IMR-90 (cell line): ENCODE measurements around the gene KCNK4. TPM values are rescaled to one million over a fixed set of nuclear protein-coding genes. Genes with fewer than 3 reads are reported as not detected.

Source experiments
- ATAC-seq: fragments of 200-7000 bp; cut with Tn5 transposase; 2 replicates; pipeline ENCODE4 v1.9.1; 2020; ENCODE audit warnings: low read depth, mild to moderate bottlenecking, moderate library complexity
- BruUV-seq: library from RNA; stranded (reverse); fragments of 400-500 nt; replicated peaks from 2 replicates; lab custom pipeline; 2021; lab: Mats Ljungman, UMichigan
- CTCF ChIA-PET: fragments of 300-600 bp; formaldehyde crosslinking; extraction: SDS; loops from one replicate; lab custom pipeline; 2021; ENCODE audit warnings: antibody characterized with exemption; lab: Yijun Ruan, JAX
- POLR2A ChIA-PET: fragments of 300-600 bp; sonication (Branson Sonifier 250); formaldehyde crosslinking; loops from one replicate; lab custom pipeline; 2022; ENCODE audit warnings: antibody characterized with exemption; ENCODE audit not compliant: unreplicated experiment; lab: Charles Lee
- DNase-seq: peaks from one replicate; pipeline ENCODE4 v3.0.0; 2013
- H2AFZ ChIP-seq: replicated peaks from 2 replicates; pipeline ENCODE3; 2013; ENCODE audit warnings: low read length, mild to moderate bottlenecking; ENCODE audit not compliant: poor library complexity
- H2AK5ac ChIP-seq: 2 replicates; pipeline ENCODE4 v1.6.1; 2013; ENCODE audit warnings: low read depth, low read length, inconsistent platforms
- H2AK9ac ChIP-seq: replicated peaks from 2 replicates; pipeline ENCODE3; 2013; ENCODE audit warnings: mild to moderate bottlenecking, low read depth, low read length, moderate library complexity; ENCODE audit not compliant: poor library complexity
- H2BK120ac ChIP-seq: 2 replicates; pipeline ENCODE4 v1.6.1; 2013; ENCODE audit warnings: low read depth, low read length, inconsistent platforms
- H2BK15ac ChIP-seq: 3 replicates; pipeline ENCODE4 v1.6.1; 2013; ENCODE audit warnings: low read depth, low read length, inconsistent platforms
- H2BK20ac ChIP-seq: 2 replicates; pipeline ENCODE4 v1.6.1; 2013; ENCODE audit warnings: low read depth, mild to moderate bottlenecking, inconsistent platforms, low read length, moderate library complexity
- H2BK5ac ChIP-seq: 2 replicates; pipeline ENCODE4 v1.6.1; 2013; ENCODE audit warnings: mild to moderate bottlenecking, low read depth, low read length, inconsistent platforms; ENCODE audit not compliant: poor library complexity, severe bottlenecking
- H3K14ac ChIP-seq: replicated peaks from 2 replicates; pipeline ENCODE4 v1.6.1; 2013; ENCODE audit warnings: low read depth, low read length, inconsistent platforms
- H3K18ac ChIP-seq: 2 replicates; pipeline ENCODE4 v1.6.1; 2013; ENCODE audit warnings: low read depth, low read length, control low read depth
- H3K23ac ChIP-seq: 2 replicates; pipeline ENCODE4 v1.6.1; 2013; ENCODE audit warnings: low read depth, low read length, inconsistent platforms
- H3K27ac ChIP-seq: 2 replicates; pipeline ENCODE4 v1.5.1; 2013; ENCODE audit warnings: mild to moderate bottlenecking, control low read depth, low read length; ENCODE audit not compliant: insufficient read depth
- H3K27me3 ChIP-seq: 2 replicates; pipeline ENCODE4 v1.6.1; 2013; ENCODE audit warnings: low read length; ENCODE audit not compliant: control insufficient read depth, insufficient read depth
- H3K36me3 ChIP-seq: 2 replicates; pipeline ENCODE4 v1.6.1; 2013; ENCODE audit warnings: low read length, mixed read lengths; ENCODE audit not compliant: control insufficient read depth, insufficient read depth
- H3K4ac ChIP-seq: 2 replicates; pipeline ENCODE4 v1.6.1; 2013; ENCODE audit warnings: low read depth, low read length, inconsistent platforms
- H3K4me1 ChIP-seq: 2 replicates; pipeline ENCODE4 v1.6.1; 2013; ENCODE audit warnings: low read length, mixed read lengths; ENCODE audit not compliant: control insufficient read depth, insufficient read depth
- H3K4me2 ChIP-seq: 2 replicates; pipeline ENCODE4 v1.6.1; 2013; ENCODE audit warnings: low read depth, mild to moderate bottlenecking, control low read depth, low read length, moderate library complexity
- H3K4me3 ChIP-seq: 2 replicates; pipeline ENCODE4 v1.5.1; 2013; ENCODE audit warnings: low read depth, mild to moderate bottlenecking, control low read depth, low read length, moderate library complexity; ENCODE audit not compliant: insufficient read depth
- H3K56ac ChIP-seq: 2 replicates; pipeline ENCODE4 v1.6.1; 2013; ENCODE audit warnings: low read length, inconsistent platforms; ENCODE audit not compliant: insufficient read depth; ENCODE audit errors: extremely low read depth
- H3K79me1 ChIP-seq, 2 experiments: 2 replicates each; pipeline ENCODE4 v1.6.1; 2013; ENCODE audit warnings: low read length in 2 of 2, inconsistent platforms in 1 of 2, low read depth in 1 of 2
- H3K9ac ChIP-seq: 2 replicates; pipeline ENCODE4 v1.6.1; 2013; ENCODE audit warnings: low read depth, low read length, control low read depth
- H3K9me1 ChIP-seq: 2 replicates; pipeline ENCODE4 v1.6.1; 2013; ENCODE audit warnings: low read length, inconsistent platforms; ENCODE audit not compliant: insufficient read depth
- H3K9me3 ChIP-seq: 2 replicates; pipeline ENCODE4 v1.6.1; 2013; ENCODE audit warnings: low read length; ENCODE audit not compliant: control insufficient read depth, insufficient read depth
- H4K20me1 ChIP-seq: 2 replicates; pipeline ENCODE4 v1.6.1; 2013; ENCODE audit warnings: low read length, inconsistent platforms; ENCODE audit not compliant: insufficient read depth
- H4K5ac ChIP-seq: 2 replicates; pipeline ENCODE4 v1.6.1; 2013; ENCODE audit warnings: mild to moderate bottlenecking, low read depth, low read length, control low read depth
- H4K8ac ChIP-seq, 2 experiments: 2 replicates each; pipeline ENCODE4 v1.6.1; 2013; ENCODE audit warnings: low read depth in 2 of 2, low read length in 2 of 2, control low read depth in 1 of 2, inconsistent platforms in 1 of 2
- H4K91ac ChIP-seq: 2 replicates; pipeline ENCODE4 v1.6.1; 2013; ENCODE audit warnings: low read depth, low read length, inconsistent platforms; ENCODE audit not compliant: insufficient read depth
- POLR2A ChIP-seq: IDR thresholded peaks from 2 replicates; pipeline ENCODE4 v1.6.1; 2012; ENCODE audit warnings: mild to moderate bottlenecking, low read depth, low read length
- RAD21 ChIP-seq: IDR thresholded peaks from 2 replicates; pipeline ENCODE4 v1.6.1; 2012; ENCODE audit warnings: low read length, improper control_type of control experiment
- WGBS, 2 experiments: methylation state at CpG; one replicate each; pipeline versions ENCODE4 v1.1.5 to v1.1.7; 2013; ENCODE audit warnings: missing lambda C conversion rate in 2 of 2; ENCODE audit not compliant: insufficient read length in 1 of 2; ENCODE audit errors: extremely low coverage in 2 of 2; 5-methylcytosine and 5-hydroxymethylcytosine counted together
- dilution Hi-C: fragments of 300-500 bp; cut with HindIII; formaldehyde crosslinking; loops from one replicate; pipeline ENCODE4 v1.14.3; 2018; ENCODE audit warnings: low sequenced_read_pairs; ENCODE audit not compliant: unreplicated experiment
- in situ Hi-C: fragments of 300-500 bp; cut with MboI; formaldehyde crosslinking; loops from 3 replicates; pipeline ENCODE4 v1.14.3; 2019; ENCODE audit warnings: low sequenced_read_pairs, inconsistent platforms, mixed read lengths
- intact Hi-C: fragments of 100-400 bp; cut with micrococcal nuclease; formaldehyde crosslinking; loops from 2 replicates; pipeline ENCODE4 v1.10.0; 2022
- polyA plus RNA-seq, 3 experiments: library from polyadenylated mRNA; depleted of rRNA; stranded (reverse); fragments of >200 nt; gene quantifications; 2 replicates each; pipeline ENCODE4 v1.2.3, GENCODE V29; 2012; ENCODE audit warnings: low replicate concordance in 1 of 3
- total RNA-seq: library from RNA; depleted of rRNA; stranded (reverse); fragments of >200 nt; gene quantifications from 2 replicates; pipeline ENCODE4 v1.2.3, GENCODE V29; 2012

KCNK4 gene
- total and polyA plus RNA-seq, 2 of the 4 experiments (the other 2 are of a cell fraction) = not detected

GRCh38 chr11:64339754-64340408, 48.8 kb downstream of the KCNK4 start, which contains the start of gene CCDC88B:
TSS of gene CCDC88B (plus strand) at chr11:64340204. CDS start at chr11:64340267, 63 bp downstream.
- no peak within 1 kb of the TSS for H4K91ac ChIP-seq
- POLR2A ChIA-PET = no interaction called here
- no peak within 1 kb of the TSS for H4K5ac ChIP-seq
- no peak within 1 kb of the TSS for H2BK15ac ChIP-seq
- H4K20me1 ChIP-seq = 0 out of 2 replicates have a peak, but pooled peaks cover 3% of the 10 kb centered on the region
- no peaks in the 10 kb centered on the region for H3K36me3 ChIP-seq
- no peak within 1 kb of the TSS for H3K9ac ChIP-seq
- CTCF ChIA-PET = no interaction called here
- ATAC-seq (no peak), DNase-seq (no peak)
- no peak within 1 kb of the TSS for H2BK20ac ChIP-seq
- 84% methylated on average over 5 of the region's 16 CpGs; no CpG with 5 or more reads in 1 of the 2 experiments for WGBS, 2 experiments
- peaks cover 3% of the 10 kb centered on the region; the same call in 1 of the 2 replicates for H3K9me1 ChIP-seq
- H3K14ac ChIP-seq = no peak within 1 kb of the TSS
- no peak within 1 kb of the TSS for H4K8ac ChIP-seq
- in situ Hi-C loops (no loop called here), dilution Hi-C loops (no loop called here), intact Hi-C loops (no loop called here)
- H2AFZ ChIP-seq = peak within 1 kb of the TSS; percentile 63
- H2AK9ac ChIP-seq = no peak within 1 kb of the TSS
- H3K79me1 ChIP-seq = no peaks in the 10 kb centered on the region
- no peak within 1 kb of the TSS for H2AK5ac ChIP-seq
- H3K4me1 ChIP-seq = peaks cover 6% of the 10 kb centered on the region
- H3K18ac ChIP-seq = no peak within 1 kb of the TSS
- H3K4me2 ChIP-seq = no peak within 1 kb of the TSS
- H2BK120ac ChIP-seq = no peak within 1 kb of the TSS
- no peak within 1 kb of the TSS for H2BK5ac ChIP-seq
- H3K9me3 ChIP-seq = no peaks in the 10 kb centered on the region
- peaks cover 9% of the 10 kb centered on the region; the same call in 1 of the 2 replicates for H3K27me3 ChIP-seq
- BruUV-seq = no TSS peak
- no peak within 1 kb of the TSS for H3K4me3 ChIP-seq
- TF ChIP-seq POLR2A = no peak
- no peak for TF ChIP-seq RAD21
- no peak within 1 kb of the TSS for H3K27ac ChIP-seq
- H3K4ac ChIP-seq = no peak within 1 kb of the TSS; the same call in 1 of the 2 replicates
- no peak within 1 kb of the TSS for H3K56ac ChIP-seq
- no peak within 1 kb of the TSS for H3K23ac ChIP-seq
